ENCODE measurements around the gene RAB29.

GRCh38 chr1:205760606-205761005 is 14.7 kb downstream of the RAB29 start:
- TF ChIP-seq POLR2A (IDR thresholded peaks at IDR 0.05): no peak
- no peak for TF ChIP-seq CTCF (IDR thresholded peaks at IDR 0.05)
- TF ChIP-seq EP300 (IDR thresholded peaks at IDR 0.05): no peak
